HepG2 (cell line): ENCODE results near the gene VTN. TPM values are rescaled to one million over a fixed set of nuclear protein-coding genes. Genes with fewer than 3 reads are reported as not detected.

ENCODE experiments used
- ATAC-seq: fragments of 200-7000 bp; cut with Tn5 transposase; 3 replicates; pipeline ENCODE4 v1.9.1; 2020; ENCODE audit warnings: mild to moderate bottlenecking, moderate library complexity
- BruUV-seq: library from RNA; stranded (reverse); fragments of 400-500 nt; replicated peaks from 2 replicates; lab custom pipeline; 2021; lab: Mats Ljungman, UMichigan
- CTCF ChIA-PET: fragments of 300-600 bp; formaldehyde crosslinking; extraction: SDS; loops from one replicate; lab custom pipeline; 2021; ENCODE audit warnings: low total read pairs, inconsistent platforms, low intra/inter-chr PET ratio; lab: Yijun Ruan, JAX
- POLR2A ChIA-PET: fragments of 350-600 bp; sonication (Branson Sonifier 250); formaldehyde crosslinking; loops from one replicate; lab custom pipeline; 2020; ENCODE audit warnings: antibody characterized with exemption, inconsistent platforms; lab: Yijun Ruan, JAX
- DNase-seq: peaks from one replicate; pipeline ENCODE4 v3.0.0-alpha.2; 2015; ENCODE audit warnings: low spot score
- FAIRE-seq: peaks from 3 replicates; lab custom pipeline; 2011; peaks lifted over from hg19 to GRCh38; lab: Jason Lieb, UNC
- H2AFZ ChIP-seq: one replicate; pipeline ENCODE4 v1.6.1; 2011; ENCODE audit warnings: low read length, inconsistent platforms
- H3K27ac ChIP-seq: fragments of 300-600 bp; 3 replicates; pipeline ENCODE4 v1.8.0; 2011; ENCODE audit warnings: mixed run types, mild to moderate bottlenecking, mixed read lengths, low read length, inconsistent platforms; ENCODE audit not compliant: insufficient read depth; ENCODE audit errors: extremely low read length
- H3K27me3 ChIP-seq, 2 experiments: fragments of 200-600 bp in 1 of 2; 2 replicates in 1 of 2; 3 replicates in 1 of 2; pipeline versions ENCODE4 v1.6.0 to v1.8.0; 2011; ENCODE audit warnings: low read length in 2 of 2, mild to moderate bottlenecking in 2 of 2, moderate library complexity in 2 of 2, inconsistent platforms in 1 of 2; ENCODE audit not compliant: insufficient read depth in 2 of 2, control insufficient read depth in 1 of 2
- H3K36me3 ChIP-seq, 2 experiments: fragments of 200-600 bp in 1 of 2; replicated peaks in 1 of 2; 2 replicates in 1 of 2; 3 replicates in 1 of 2; pipeline versions ENCODE4 v1.5.1 to v1.8.0; 2011; ENCODE audit warnings: low read length in 2 of 2, inconsistent platforms in 1 of 2; ENCODE audit not compliant: insufficient read depth in 2 of 2, control insufficient read depth in 1 of 2
- H3K4me1 ChIP-seq: 2 replicates; pipeline ENCODE4 v1.5.1; 2012; ENCODE audit warnings: low read length, inconsistent platforms; ENCODE audit not compliant: insufficient read depth
- H3K4me2 ChIP-seq: 2 replicates; pipeline ENCODE4 v1.6.0; 2011; ENCODE audit warnings: low read depth, low read length, inconsistent platforms
- H3K4me3 ChIP-seq, 3 experiments: fragments of 200-600 bp in 1 of 3; sonication (generic), shearing (Covaris generic) in 1 of 3; replicated peaks in 1 of 3; 2 replicates each; pipeline ENCODE4 v1.5.1; 2011 to 2016; ENCODE audit warnings: low read length in 3 of 3, inconsistent platforms in 2 of 3, low read depth in 2 of 3, mild to moderate bottlenecking in 2 of 3, control low read depth in 1 of 3, mixed read lengths in 1 of 3; ENCODE audit not compliant: insufficient read depth in 1 of 3
- H3K79me2 ChIP-seq: one replicate; pipeline ENCODE4 v1.6.1; 2011; ENCODE audit warnings: low read length, inconsistent platforms; ENCODE audit not compliant: insufficient read depth
- H3K9ac ChIP-seq: 2 replicates; pipeline ENCODE4 v1.6.0; 2011; ENCODE audit warnings: mild to moderate bottlenecking, low read depth, low read length, inconsistent platforms; ENCODE audit not compliant: insufficient read depth
- H3K9me3 ChIP-seq: 2 replicates; pipeline ENCODE4 v1.5.1; 2012; ENCODE audit warnings: mild to moderate bottlenecking, low read length
- H4K20me1 ChIP-seq: 2 replicates; pipeline ENCODE4 v1.6.0; 2011; ENCODE audit warnings: inconsistent platforms, mild to moderate bottlenecking, low read length, moderate library complexity; ENCODE audit not compliant: insufficient read depth
- CREB1 ChIP-seq, 2 experiments: fragments of 450-650 bp in 1 of 2; IDR thresholded peaks; 2 replicates each; pipeline ENCODE4 v1.6.1; 2016 to 2017; ENCODE audit warnings: control low read depth in 1 of 2, mild to moderate bottlenecking in 1 of 2, missing compliant biosample characterization in 1 of 2, missing genetic modification characterization in 1 of 2
- GPN1 ChIP-seq: sonication (generic); formaldehyde crosslinking; IDR thresholded peaks from 2 replicates; pipeline ENCODE4 v1.5.1; 2020; ENCODE audit warnings: missing genetic modification reagents, borderline replicate concordance
- POLR2A ChIP-seq, 2 experiments: IDR thresholded peaks; 2 replicates each; pipeline ENCODE4 v1.6.1; 2011; ENCODE audit warnings: low read depth in 2 of 2, low read length in 2 of 2, mild to moderate bottlenecking in 1 of 2, moderate library complexity in 1 of 2; ENCODE audit not compliant: insufficient read depth in 1 of 2
- WGBS: methylation state at CpG from one replicate; pipeline ENCODE4 v1.1.6; 2017; ENCODE audit warnings: low lambda C conversion rate; 5-methylcytosine and 5-hydroxymethylcytosine counted together
- in situ Hi-C: cut with HindIII; loops from 2 replicates; pipeline ENCODE4 v1.10.0; 2017; ENCODE audit warnings: low pct_unique_long_range_greater_than_20kb; ENCODE audit not compliant: extremely low pct_ligation_motif_present
- intact Hi-C: fragments of 100-400 bp; cut with micrococcal nuclease; formaldehyde crosslinking; loops from one replicate; pipeline ENCODE4 v1.10.0; 2022; ENCODE audit not compliant: unreplicated experiment
- polyA plus RNA-seq, 8 experiments: library from polyadenylated mRNA; depleted of rRNA in 3 of 8; stranded (reverse) in 7 of 8; unstranded in 1 of 8; fragments of >200 nt; fragmentation: Illumina TruSeq in 4 of 8; extraction: Trizol in 4 of 8; gene quantifications; 2 replicates each; pipeline versions ENCODE4 v1.2.1 to v1.2.3, GENCODE V29; 2011 to 2016; ENCODE audit warnings: low read depth in 4 of 8, missing spikeins in 1 of 8, mixed read lengths in 1 of 8; ENCODE audit not compliant: insufficient read depth in 1 of 8
- total RNA-seq, 5 experiments: library from RNA; depleted of rRNA; stranded (reverse); fragments of >200 nt; fragmentation: Illumina TruSeq; extraction: Trizol; gene quantifications; 2 replicates each; pipeline ENCODE4 v1.2.3, GENCODE V29; 2016; ENCODE audit warnings: low read depth in 1 of 5
- TF ChIP-seq, protein P1 (sequence below): sonication (generic); formaldehyde crosslinking; IDR thresholded peaks from 2 replicates; pipeline ENCODE4 v1.5.1; 2020; ENCODE audit warnings: mild to moderate bottlenecking, missing genetic modification reagents, borderline replicate concordance
- TF ChIP-seq, protein P2 (sequence below): sonication (generic); formaldehyde crosslinking; IDR thresholded peaks from 2 replicates; pipeline ENCODE4 v1.4.0; 2020; ENCODE audit warnings: mild to moderate bottlenecking, missing genetic modification reagents

VTN gene
- total and polyA plus RNA-seq, 2 of the 13 experiments (the other 11 are each of a cell fraction or from before 2014, with no cell fraction given) = 108 to 131 TPM

DNA sequence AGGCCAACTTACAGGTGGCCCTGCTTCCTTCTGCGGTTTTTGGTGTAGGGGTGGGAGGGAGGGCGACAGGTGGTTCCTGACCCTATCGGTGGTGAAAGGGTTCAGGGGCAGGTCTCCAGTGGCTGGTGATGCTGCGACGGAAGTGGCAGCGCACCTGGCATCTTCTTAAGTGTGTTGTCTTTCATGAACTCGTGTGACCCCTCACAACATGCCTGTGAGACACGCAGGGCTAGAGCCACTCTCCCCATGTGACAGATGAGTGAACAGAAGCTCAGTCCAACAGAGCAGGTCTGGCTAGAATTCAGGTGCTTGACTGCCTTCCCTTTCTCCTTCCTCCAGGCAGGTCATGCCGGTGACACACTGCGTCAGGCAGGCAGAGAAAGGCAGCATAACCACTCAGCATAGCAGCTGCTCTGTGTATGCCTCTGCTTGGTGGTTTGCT is 26.6 kb downstream of the VTN start:
- 87% methylated on average over 7 of the region's 10 CpGs for whole genome bisulfite sequencing
- Histone ChIP-seq H3K79me2 (peaks cover 2% of the 10 kb centered on the region), H3K4me3 (no peak overlapping the region), H4K20me1 (no peaks in the 10 kb centered on the region; the same call in 1 of the 2 replicates), H2AFZ (no peak overlapping the region), H3K27me3 (no peaks in the 10 kb centered on the region), H3K4me1 (peaks cover 26% of the 10 kb centered on the region), H3K36me3 (peaks cover 30 to 62% of the 10 kb centered on the region in 2 experiments), H3K4me2 (no peak overlapping the region), H3K9ac (no peak overlapping the region), H3K9me3 (no peaks in the 10 kb centered on the region), H3K27ac (no peak overlapping the region)
- in situ Hi-C loops (no loop called here), intact Hi-C loops (no loop called here)
- CTCF ChIA-PET = no interaction called here
- no TSS peak for BruUV-seq
- no peak for ATAC-seq
- FAIRE-seq = no peak
- DNase-seq = no peak
- POLR2A ChIA-PET = interaction anchor here (1.2 to 5.7 kb wide), 2 partner anchors 8 to 73 kb away, joined by 4 to 68 read pairs; partner anchors contain the start of genes IFT20 and TNFAIP1
- TF ChIP-seq CREB1 (IDR thresholded peaks at IDR 0.05) (no peak), CREB1 (CRISPR knock-in tag; IDR thresholded peaks at IDR 0.05) (no peak), GPN1 (no peak), POLR2A (IDR thresholded peaks at IDR 0.05; ENCODE audit: insufficient read depth in 1 of 2, low read depth in 2 of 2, low read length in 2 of 2) (peak in 1 of 2 experiments; percentile 35; a peak in 1 of 4 replicates)
- TF ChIP-seq, protein P1, sequence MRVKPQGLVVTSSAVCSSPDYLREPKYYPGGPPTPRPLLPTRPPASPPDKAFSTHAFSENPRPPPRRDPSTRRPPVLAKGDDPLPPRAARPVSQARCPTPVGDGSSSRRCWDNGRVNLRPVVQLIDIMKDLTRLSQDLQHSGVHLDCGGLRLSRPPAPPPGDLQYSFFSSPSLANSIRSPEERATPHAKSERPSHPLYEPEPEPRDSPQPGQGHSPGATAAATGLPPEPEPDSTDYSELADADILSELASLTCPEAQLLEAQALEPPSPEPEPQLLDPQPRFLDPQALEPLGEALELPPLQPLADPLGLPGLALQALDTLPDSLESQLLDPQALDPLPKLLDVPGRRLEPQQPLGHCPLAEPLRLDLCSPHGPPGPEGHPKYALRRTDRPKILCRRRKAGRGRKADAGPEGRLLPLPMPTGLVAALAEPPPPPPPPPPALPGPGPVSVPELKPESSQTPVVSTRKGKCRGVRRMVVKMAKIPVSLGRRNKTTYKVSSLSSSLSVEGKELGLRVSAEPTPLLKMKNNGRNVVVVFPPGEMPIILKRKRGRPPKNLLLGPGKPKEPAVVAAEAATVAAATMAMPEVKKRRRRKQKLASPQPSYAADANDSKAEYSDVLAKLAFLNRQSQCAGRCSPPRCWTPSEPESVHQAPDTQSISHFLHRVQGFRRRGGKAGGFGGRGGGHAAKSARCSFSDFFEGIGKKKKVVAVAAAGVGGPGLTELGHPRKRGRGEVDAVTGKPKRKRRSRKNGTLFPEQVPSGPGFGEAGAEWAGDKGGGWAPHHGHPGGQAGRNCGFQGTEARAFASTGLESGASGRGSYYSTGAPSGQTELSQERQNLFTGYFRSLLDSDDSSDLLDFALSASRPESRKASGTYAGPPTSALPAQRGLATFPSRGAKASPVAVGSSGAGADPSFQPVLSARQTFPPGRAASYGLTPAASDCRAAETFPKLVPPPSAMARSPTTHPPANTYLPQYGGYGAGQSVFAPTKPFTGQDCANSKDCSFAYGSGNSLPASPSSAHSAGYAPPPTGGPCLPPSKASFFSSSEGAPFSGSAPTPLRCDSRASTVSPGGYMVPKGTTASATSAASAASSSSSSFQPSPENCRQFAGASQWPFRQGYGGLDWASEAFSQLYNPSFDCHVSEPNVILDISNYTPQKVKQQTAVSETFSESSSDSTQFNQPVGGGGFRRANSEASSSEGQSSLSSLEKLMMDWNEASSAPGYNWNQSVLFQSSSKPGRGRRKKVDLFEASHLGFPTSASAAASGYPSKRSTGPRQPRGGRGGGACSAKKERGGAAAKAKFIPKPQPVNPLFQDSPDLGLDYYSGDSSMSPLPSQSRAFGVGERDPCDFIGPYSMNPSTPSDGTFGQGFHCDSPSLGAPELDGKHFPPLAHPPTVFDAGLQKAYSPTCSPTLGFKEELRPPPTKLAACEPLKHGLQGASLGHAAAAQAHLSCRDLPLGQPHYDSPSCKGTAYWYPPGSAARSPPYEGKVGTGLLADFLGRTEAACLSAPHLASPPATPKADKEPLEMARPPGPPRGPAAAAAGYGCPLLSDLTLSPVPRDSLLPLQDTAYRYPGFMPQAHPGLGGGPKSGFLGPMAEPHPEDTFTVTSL (CRISPR knock-in tag) = no peak
- TF ChIP-seq, protein P2, sequence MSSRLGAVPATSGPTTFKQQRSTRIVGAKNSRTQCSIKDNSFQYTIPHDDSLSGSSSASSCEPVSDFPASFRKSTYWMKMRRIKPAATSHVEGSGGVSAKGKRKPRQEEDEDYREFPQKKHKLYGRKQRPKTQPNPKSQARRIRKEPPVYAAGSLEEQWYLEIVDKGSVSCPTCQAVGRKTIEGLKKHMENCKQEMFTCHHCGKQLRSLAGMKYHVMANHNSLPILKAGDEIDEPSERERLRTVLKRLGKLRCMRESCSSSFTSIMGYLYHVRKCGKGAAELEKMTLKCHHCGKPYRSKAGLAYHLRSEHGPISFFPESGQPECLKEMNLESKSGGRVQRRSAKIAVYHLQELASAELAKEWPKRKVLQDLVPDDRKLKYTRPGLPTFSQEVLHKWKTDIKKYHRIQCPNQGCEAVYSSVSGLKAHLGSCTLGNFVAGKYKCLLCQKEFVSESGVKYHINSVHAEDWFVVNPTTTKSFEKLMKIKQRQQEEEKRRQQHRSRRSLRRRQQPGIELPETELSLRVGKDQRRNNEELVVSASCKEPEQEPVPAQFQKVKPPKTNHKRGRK = no peak
